SK-N-SH (cell line): Measurements from ENCODE around the gene MEIOC.

Experiments used
- EP300 ChIP-seq, 2 experiments: IDR thresholded peaks; 2 replicates each; pipeline versions ENCODE4 v1.4.0 to v1.6.1; 2012; ENCODE audit warnings: borderline replicate concordance in 1 of 2, low read depth in 1 of 2, low read length in 1 of 2
- EZH2phosphoT487 ChIP-seq: fragments of 200-600 bp; sonication (generic); IDR thresholded peaks from 2 replicates; pipeline ENCODE4 v1.6.1; 2017; ENCODE audit warnings: low read depth, mixed run types, mild to moderate bottlenecking, antibody characterized with exemption, moderate library complexity, borderline replicate concordance
- FOXM1 ChIP-seq: IDR thresholded peaks from 2 replicates; pipeline ENCODE4 v1.4.0; 2012; ENCODE audit warnings: low read depth, mild to moderate bottlenecking
- MAX ChIP-seq: IDR thresholded peaks from 2 replicates; pipeline ENCODE4 v1.4.0; 2012; ENCODE audit warnings: low read depth
- POLR2AphosphoS5 ChIP-seq: IDR thresholded peaks from 2 replicates; pipeline ENCODE4 v1.6.1; 2012; ENCODE audit warnings: low read depth, low read length
- RAD21 ChIP-seq: IDR thresholded peaks from 2 replicates; pipeline ENCODE4 v1.6.1; 2012; ENCODE audit warnings: mild to moderate bottlenecking, low read length
- TAF1 ChIP-seq: IDR thresholded peaks from 2 replicates; pipeline ENCODE4 v1.6.1; 2012; ENCODE audit warnings: low read depth, mild to moderate bottlenecking, low read length, moderate library complexity, borderline replicate concordance
- TF ChIP-seq, protein P1 (sequence below): fragments of 200-600 bp; sonication (generic); IDR thresholded peaks from 2 replicates; pipeline ENCODE4 v1.6.1; 2017; ENCODE audit warnings: antibody characterized with exemption, mild to moderate bottlenecking, moderate library complexity
- TF ChIP-seq, protein P2 (sequence below): IDR thresholded peaks from 2 replicates; pipeline ENCODE4; 2012

GRCh38 chr17:44719444-44719843, 63.2 kb downstream of the MEIOC start:
- TF ChIP-seq POLR2AphosphoS5, result no peak
- TF ChIP-seq, protein P1, sequence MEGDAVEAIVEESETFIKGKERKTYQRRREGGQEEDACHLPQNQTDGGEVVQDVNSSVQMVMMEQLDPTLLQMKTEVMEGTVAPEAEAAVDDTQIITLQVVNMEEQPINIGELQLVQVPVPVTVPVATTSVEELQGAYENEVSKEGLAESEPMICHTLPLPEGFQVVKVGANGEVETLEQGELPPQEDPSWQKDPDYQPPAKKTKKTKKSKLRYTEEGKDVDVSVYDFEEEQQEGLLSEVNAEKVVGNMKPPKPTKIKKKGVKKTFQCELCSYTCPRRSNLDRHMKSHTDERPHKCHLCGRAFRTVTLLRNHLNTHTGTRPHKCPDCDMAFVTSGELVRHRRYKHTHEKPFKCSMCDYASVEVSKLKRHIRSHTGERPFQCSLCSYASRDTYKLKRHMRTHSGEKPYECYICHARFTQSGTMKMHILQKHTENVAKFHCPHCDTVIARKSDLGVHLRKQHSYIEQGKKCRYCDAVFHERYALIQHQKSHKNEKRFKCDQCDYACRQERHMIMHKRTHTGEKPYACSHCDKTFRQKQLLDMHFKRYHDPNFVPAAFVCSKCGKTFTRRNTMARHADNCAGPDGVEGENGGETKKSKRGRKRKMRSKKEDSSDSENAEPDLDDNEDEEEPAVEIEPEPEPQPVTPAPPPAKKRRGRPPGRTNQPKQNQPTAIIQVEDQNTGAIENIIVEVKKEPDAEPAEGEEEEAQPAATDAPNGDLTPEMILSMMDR, result no peak
- TF ChIP-seq, protein P2, sequence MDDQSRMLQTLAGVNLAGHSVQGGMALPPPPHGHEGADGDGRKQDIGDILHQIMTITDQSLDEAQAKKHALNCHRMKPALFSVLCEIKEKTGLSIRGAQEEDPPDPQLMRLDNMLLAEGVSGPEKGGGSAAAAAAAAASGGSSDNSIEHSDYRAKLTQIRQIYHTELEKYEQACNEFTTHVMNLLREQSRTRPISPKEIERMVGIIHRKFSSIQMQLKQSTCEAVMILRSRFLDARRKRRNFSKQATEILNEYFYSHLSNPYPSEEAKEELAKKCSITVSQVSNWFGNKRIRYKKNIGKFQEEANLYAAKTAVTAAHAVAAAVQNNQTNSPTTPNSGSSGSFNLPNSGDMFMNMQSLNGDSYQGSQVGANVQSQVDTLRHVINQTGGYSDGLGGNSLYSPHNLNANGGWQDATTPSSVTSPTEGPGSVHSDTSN, result no peak
- no peak for TF ChIP-seq FOXM1
- no peak for TF ChIP-seq TAF1
- TF ChIP-seq EP300 (IDR thresholded peaks at IDR 0.05; ENCODE audit: borderline replicate concordance in 1 of 2, low read depth in 1 of 2, low read length in 1 of 2), result no peak
- no peak for TF ChIP-seq RAD21
- TF ChIP-seq MAX, result no peak
- TF ChIP-seq EZH2phosphoT487, result no peak
